ENCODE data around the gene ANK3. TPM values are rescaled to one million over a fixed set of nuclear protein-coding genes. Genes with fewer than 3 reads are reported as not detected.

ANK3 gene
- total RNA-seq, 1 experiment from 2014 or later, result 69.6 TPM

DNA sequence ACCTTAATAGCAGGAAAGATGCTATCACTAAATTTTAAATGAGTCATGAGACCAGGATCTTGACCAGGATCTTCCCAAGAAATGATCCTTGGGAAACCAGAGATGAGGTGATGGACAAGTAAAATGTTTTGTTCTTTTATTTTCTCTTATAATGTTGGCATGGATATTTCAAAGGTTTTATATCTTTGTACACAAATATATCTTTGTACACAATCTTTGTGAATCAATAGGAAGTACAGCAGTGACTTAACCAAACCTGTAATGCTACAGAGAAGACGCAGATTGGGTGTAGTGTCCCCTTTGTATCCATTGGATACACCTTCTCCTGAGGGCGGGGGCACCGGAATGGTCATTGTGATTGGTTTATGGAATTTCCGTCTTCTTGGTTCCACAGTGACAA, 303.3 kb downstream of the ANK3 start (continued):
- TF ChIP-seq AR (CRISPR knock-in tag; IDR thresholded peaks at IDR 0.05) (no peak), PREB (CRISPR knock-in tag; IDR thresholded peaks at IDR 0.05; ENCODE audit: borderline replicate concordance) (no peak), CREB1 (CRISPR knock-in tag; IDR thresholded peaks at IDR 0.05) (no peak), TP53 (CRISPR knock-in tag; IDR thresholded peaks at IDR 0.05) (no peak), FOXK1 (CRISPR knock-in tag; IDR thresholded peaks at IDR 0.05) (no peak)

DNA sequence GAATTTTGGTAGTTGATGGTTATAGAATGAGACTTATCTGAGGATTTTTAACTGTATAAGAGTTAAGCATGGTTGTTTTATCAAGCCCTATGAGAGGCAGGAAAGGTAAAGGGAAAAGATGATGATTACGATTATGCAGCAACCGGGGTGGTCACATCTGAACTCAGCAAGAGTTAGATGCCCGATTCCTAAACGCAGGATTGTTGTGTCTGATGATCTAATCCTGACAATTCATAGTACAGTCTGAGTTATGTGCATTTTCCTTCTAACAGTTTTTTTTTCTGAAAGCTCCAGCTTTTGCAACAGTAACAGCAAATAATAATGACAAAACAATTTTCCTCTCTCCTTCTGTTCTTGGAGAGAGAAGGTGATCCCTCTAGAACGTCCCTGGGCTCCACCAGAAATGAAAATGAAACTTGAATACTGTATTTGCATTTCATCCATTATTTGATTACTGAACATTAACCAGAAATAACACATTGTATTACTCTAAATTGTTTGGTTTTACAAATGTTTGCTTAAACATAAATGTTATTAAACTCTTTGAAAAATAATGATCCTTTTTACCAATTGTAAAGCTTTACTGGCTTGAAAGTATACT, 306.8 kb downstream of the ANK3 start:
- Mint-ChIP-seq H3K27ac (no peak overlapping the region), H3K36me3 (peaks cover 24% of the 10 kb centered on the region), H3K4me3 (no peak overlapping the region), H3K27me3 (ENCODE audit: low read depth) (no peaks in the 10 kb centered on the region), H3K4me1 (peaks cover 21% of the 10 kb centered on the region), H3K9me3 (no peaks in the 10 kb centered on the region)
- no peak for DNase-seq (ENCODE audit: low spot score)
- TF ChIP-seq CREB1 (CRISPR knock-in tag; IDR thresholded peaks at IDR 0.05) (no peak), NFYB (CRISPR knock-in tag; conservative IDR thresholded peaks at IDR 0.05; ENCODE audit: low read depth) (no peak), SMAD3 (CRISPR knock-in tag; IDR thresholded peaks at IDR 0.05; ENCODE audit: borderline replicate concordance) (no peak), ZNF263 (CRISPR knock-in tag; IDR thresholded peaks at IDR 0.05; ENCODE audit: low read depth) (no peak), ESRRA (CRISPR knock-in tag; IDR thresholded peaks at IDR 0.05; ENCODE audit: borderline replicate concordance) (no peak), ZNF423 (CRISPR knock-in tag; IDR thresholded peaks at IDR 0.05) (no peak)
- ChIA-PET POLR2A (no interaction called here), CTCF (no interaction called here)
- ATAC-seq, result no peak

DNA sequence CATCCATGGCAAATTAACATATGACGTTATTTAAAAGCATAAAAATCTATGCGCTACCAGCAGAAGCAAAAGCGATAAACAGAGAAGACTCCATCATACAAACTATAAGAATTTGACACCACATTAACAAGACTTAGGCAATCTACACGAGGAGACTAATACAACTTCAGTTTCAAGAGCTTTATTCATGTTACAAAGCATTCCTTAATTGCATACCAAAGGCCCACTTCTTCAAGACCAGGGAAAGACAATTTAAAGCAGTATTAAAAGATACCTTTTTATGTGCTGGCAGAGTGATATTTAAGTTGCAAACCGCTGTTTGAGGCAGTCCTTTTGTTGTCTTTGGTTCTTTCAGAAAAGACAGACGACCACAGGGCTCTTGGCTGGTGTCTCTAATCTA, 307.3 kb downstream of the ANK3 start:
- ChIA-PET CTCF (no interaction called here), POLR2A (no interaction called here)
- Mint-ChIP-seq H3K27me3 (ENCODE audit: low read depth) (no peaks in the 10 kb centered on the region), H3K4me1 (peaks cover 21% of the 10 kb centered on the region), H3K36me3 (peaks cover 24% of the 10 kb centered on the region), H3K9me3 (no peaks in the 10 kb centered on the region), H3K4me3 (no peak overlapping the region), H3K27ac (no peak overlapping the region)
- ATAC-seq, result no peak; the same call in 1 of the 2 replicates
- no peak for DNase-seq (ENCODE audit: low spot score)
- TF ChIP-seq CDX4 (CRISPR knock-in tag; IDR thresholded peaks at IDR 0.05; ENCODE audit: borderline replicate concordance) (no peak), CREM (CRISPR knock-in tag; IDR thresholded peaks at IDR 0.05) (no peak), OVOL2 (CRISPR knock-in tag; IDR thresholded peaks at IDR 0.05; ENCODE audit: borderline replicate concordance) (no peak), FOXK1 (CRISPR knock-in tag; IDR thresholded peaks at IDR 0.05) (no peak), MLX (CRISPR knock-in tag; IDR thresholded peaks at IDR 0.05) (no peak), MYBL2 (CRISPR knock-in tag; IDR thresholded peaks at IDR 0.05) (no peak), ELF4 (CRISPR knock-in tag; IDR thresholded peaks at IDR 0.05; ENCODE audit: low read depth) (no peak), GRHL2 (CRISPR knock-in tag; IDR thresholded peaks at IDR 0.05; ENCODE audit: insufficient replicate concordance, severe bottlenecking) (no peak), ZNF396 (CRISPR knock-in tag; IDR thresholded peaks at IDR 0.05; ENCODE audit: borderline replicate concordance) (no peak), NFYB (CRISPR knock-in tag; conservative IDR thresholded peaks at IDR 0.05; ENCODE audit: low read depth) (no peak), NR1H2 (CRISPR knock-in tag; IDR thresholded peaks at IDR 0.05) (no peak), PREB (CRISPR knock-in tag; IDR thresholded peaks at IDR 0.05; ENCODE audit: borderline replicate concordance) (no peak), FOXJ3 (CRISPR knock-in tag; IDR thresholded peaks at IDR 0.05; ENCODE audit: borderline replicate concordance) (no peak), E2F5 (CRISPR knock-in tag; IDR thresholded peaks at IDR 0.05) (no peak)
- TF ChIP-seq, protein P1, sequence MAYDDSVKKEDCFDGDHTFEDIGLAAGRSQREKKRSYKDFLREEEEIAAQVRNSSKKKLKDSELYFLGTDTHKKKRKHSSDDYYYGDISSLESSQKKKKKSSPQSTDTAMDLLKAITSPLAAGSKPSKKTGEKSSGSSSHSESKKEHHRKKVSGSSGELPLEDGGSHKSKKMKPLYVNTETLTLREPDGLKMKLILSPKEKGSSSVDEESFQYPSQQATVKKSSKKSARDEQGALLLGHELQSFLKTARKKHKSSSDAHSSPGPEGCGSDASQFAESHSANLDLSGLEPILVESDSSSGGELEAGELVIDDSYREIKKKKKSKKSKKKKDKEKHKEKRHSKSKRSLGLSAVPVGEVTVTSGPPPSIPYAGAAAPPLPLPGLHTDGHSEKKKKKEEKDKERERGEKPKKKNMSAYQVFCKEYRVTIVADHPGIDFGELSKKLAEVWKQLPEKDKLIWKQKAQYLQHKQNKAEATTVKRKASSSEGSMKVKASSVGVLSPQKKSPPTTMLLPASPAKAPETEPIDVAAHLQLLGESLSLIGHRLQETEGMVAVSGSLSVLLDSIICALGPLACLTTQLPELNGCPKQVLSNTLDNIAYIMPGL (CRISPR knock-in tag; IDR thresholded peaks at IDR 0.05), result no peak
- TF ChIP-seq, protein P2, sequence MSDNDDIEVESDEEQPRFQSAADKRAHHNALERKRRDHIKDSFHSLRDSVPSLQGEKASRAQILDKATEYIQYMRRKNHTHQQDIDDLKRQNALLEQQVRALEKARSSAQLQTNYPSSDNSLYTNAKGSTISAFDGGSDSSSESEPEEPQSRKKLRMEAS (CRISPR knock-in tag; IDR thresholded peaks at IDR 0.05), result no peak

All from WTC11 (cell line).